Measurements from ENCODE around the gene CD151. TPM values are rescaled to one million over a fixed set of nuclear protein-coding genes. Genes with fewer than 3 reads are reported as not detected.

CD151 gene
- total RNA-seq: 10 to 100 TPM; 45.9 to 46.5 TPM

DNA sequence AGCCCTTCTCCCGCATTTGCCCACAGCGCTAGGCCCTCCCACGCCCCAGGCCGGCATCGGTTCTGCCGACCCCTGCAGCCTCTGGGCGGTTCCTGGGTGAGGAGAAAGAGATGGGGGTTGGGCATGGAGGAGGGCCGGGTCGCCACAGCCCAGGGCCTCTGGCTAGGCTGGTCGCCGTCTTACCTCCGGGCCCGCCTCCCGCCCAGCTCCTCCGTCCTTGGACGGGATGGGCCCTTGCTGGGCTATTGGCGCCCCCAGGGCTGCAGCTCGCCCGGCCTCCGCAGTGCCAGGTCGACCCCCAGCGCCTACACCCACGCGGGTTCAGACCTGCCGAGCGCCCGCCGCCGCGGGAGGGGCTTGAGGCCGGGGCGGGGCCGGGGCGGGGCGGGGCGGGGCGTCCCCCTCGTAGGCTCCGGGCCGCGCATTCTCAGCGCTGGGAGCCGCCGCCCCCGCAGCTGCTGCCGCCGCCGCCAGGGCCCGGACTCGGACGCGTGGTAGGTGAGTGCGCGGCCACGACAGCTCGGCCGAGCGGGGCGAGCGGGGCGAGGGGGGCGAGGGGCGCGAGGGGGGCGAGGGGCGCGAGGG lies at the start of gene CD151:
Gene CD151, plus strand, starts transcription at position 424 of the 585 bp plus-strand sequence. CDS start 3,118 bp downstream, outside the sequence.
- DNase-seq: peak; percentile 66
- peak within 1 kb of the TSS; percentile 64 for H3K4me3 Mint-ChIP-seq
- peaks cover 37% of the 10 kb centered on the region for H3K27me3 Mint-ChIP-seq
- POLR2A ChIA-PET: interaction anchor here (1.0 to 21.1 kb wide), 3 partner anchors 9 to 17 kb away, joined by 3 to 273 read pairs (median 81); partner anchors contain the start of genes PNPLA2, POLR2L, RPLP2 and TSPAN4
- CTCF ChIA-PET: interaction anchor here (1.2 to 2.4 kb wide), 2 partner anchors 13 to 106 kb away, joined by 3 to 11 read pairs; partner anchors contain the start of gene PNPLA2
- ATAC-seq: peak; percentile 46
- intact Hi-C loops (cut with micrococcal nuclease): no loop called here
- TF ChIP-seq, protein P1, sequence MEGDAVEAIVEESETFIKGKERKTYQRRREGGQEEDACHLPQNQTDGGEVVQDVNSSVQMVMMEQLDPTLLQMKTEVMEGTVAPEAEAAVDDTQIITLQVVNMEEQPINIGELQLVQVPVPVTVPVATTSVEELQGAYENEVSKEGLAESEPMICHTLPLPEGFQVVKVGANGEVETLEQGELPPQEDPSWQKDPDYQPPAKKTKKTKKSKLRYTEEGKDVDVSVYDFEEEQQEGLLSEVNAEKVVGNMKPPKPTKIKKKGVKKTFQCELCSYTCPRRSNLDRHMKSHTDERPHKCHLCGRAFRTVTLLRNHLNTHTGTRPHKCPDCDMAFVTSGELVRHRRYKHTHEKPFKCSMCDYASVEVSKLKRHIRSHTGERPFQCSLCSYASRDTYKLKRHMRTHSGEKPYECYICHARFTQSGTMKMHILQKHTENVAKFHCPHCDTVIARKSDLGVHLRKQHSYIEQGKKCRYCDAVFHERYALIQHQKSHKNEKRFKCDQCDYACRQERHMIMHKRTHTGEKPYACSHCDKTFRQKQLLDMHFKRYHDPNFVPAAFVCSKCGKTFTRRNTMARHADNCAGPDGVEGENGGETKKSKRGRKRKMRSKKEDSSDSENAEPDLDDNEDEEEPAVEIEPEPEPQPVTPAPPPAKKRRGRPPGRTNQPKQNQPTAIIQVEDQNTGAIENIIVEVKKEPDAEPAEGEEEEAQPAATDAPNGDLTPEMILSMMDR (IDR thresholded peaks at IDR 0.05): no peak
- no peaks in the 10 kb centered on the region for H3K36me3 Mint-ChIP-seq (ENCODE audit: low read depth)
- H3K4me1 Mint-ChIP-seq (ENCODE audit: low read depth): peaks cover 34% of the 10 kb centered on the region
- H3K9me3 Mint-ChIP-seq: no peaks in the 10 kb centered on the region
- H3K27ac Mint-ChIP-seq: no peak within 1 kb of the TSS

DNA sequence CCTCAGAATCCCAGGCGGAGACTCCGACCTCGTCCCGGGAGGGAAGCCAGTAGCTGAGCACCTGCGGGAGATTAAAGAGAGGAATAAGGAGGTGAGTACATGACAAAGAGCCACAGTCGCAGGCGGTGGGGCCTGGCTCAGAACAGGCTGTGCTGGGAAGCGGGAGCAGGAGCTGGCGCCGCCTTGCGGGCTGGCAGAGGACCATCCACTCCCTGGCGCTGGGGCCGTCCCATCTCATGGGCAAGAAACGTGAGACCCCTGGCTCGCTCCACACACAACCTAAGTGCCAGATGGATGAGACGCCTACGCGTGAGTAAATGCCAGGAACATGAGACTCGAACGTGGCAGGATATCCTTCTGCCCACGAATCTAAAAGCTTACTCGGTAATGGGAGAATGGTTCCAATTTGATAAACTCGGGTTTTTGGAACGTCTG lies 49.2 kb upstream of the CD151 start:
- H3K9me3 Mint-ChIP-seq: no peaks in the 10 kb centered on the region
- intact Hi-C loops (cut with micrococcal nuclease): no loop called here
- H3K4me1 Mint-ChIP-seq (ENCODE audit: low read depth): peaks cover 21% of the 10 kb centered on the region
- H3K36me3 Mint-ChIP-seq (ENCODE audit: low read depth): peaks cover 7% of the 10 kb centered on the region
- no peak overlapping the region for H3K27ac Mint-ChIP-seq
- DNase-seq: peak; percentile 49
- ChIA-PET POLR2A (interaction anchor here (0.8 to 1.1 kb wide), 3 partner anchors 8 to 19 kb away, joined by 3 read pairs; no protein-coding TSS in a partner anchor), CTCF (interaction anchor here (0.6 to 1.5 kb wide), 4 partner anchors 12 to 88 kb away, joined by 3 to 4 read pairs (median 4); partner anchors contain the start of genes DEAF1 and TMEM80)
- no peak overlapping the region for H3K4me3 Mint-ChIP-seq
- peak; percentile 58 for ATAC-seq
- TF ChIP-seq, protein P1 (IDR thresholded peaks at IDR 0.05): peak; percentile 56
- no peaks in the 10 kb centered on the region for H3K27me3 Mint-ChIP-seq

DNA sequence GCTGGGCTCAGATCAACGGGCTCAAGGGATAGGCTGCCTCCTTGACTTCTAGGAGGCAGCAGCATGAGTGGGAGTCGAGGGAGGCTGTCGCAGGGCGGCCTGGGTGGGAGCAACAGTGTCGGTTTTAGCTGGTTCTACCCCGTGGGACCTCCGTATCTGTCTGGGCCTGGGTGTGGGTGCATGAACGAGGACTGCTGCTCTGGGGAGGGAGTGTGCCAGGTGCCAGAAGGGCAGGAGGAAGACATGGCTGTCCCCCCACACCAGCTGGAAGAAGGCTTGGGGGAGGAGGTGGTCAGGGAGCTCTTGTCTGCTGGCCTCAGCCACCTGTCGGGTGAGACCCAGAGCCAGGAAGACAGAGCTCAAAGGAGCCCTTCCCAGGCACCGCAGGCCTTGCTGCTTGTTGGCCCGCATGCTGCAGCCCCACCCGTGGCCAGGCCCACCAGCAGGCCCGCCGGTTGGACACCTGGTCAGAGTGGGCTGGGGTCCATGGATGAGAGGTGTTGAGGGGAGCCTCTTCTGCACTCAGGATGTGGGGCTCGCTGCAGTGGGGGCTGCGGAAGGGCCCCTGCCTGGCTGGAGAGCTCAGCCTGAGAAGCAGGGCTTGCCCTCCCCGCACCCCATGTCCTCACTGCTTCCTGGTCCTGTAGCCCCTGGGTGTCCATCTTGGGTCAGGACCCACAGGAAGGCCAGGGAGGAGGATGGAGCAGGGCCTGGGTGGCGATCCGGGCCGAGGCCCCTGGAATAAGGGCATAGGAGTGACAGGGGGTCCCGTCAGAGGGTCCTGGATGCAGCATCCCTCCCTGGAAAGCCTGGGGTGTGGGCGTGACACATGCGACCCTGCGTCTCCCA lies 46.3 kb upstream of the CD151 start:
- TF ChIP-seq, protein P1 (IDR thresholded peaks at IDR 0.05): no peak
- Mint-ChIP-seq H3K27ac (no peak overlapping the region), H3K4me3 (no peak overlapping the region), H3K9me3 (no peaks in the 10 kb centered on the region), H3K4me1 (ENCODE audit: low read depth) (peaks cover 15% of the 10 kb centered on the region), H3K27me3 (no peaks in the 10 kb centered on the region), H3K36me3 (ENCODE audit: low read depth) (peaks cover 6% of the 10 kb centered on the region)
- CTCF ChIA-PET: interaction anchor here (0.6 to 1.2 kb wide), 3 partner anchors 10 to 557 kb away, joined by 3 read pairs; no protein-coding TSS in a partner anchor
- ATAC-seq (no peak), DNase-seq (no peak)
- intact Hi-C loops (cut with micrococcal nuclease): no loop called here
- POLR2A ChIA-PET: interaction anchor here (1.1 to 3.2 kb wide), 4 partner anchors 9 to 14 kb away, joined by 3 to 21 read pairs (median 6); partner anchors contain the start of gene GATD1

DNA sequence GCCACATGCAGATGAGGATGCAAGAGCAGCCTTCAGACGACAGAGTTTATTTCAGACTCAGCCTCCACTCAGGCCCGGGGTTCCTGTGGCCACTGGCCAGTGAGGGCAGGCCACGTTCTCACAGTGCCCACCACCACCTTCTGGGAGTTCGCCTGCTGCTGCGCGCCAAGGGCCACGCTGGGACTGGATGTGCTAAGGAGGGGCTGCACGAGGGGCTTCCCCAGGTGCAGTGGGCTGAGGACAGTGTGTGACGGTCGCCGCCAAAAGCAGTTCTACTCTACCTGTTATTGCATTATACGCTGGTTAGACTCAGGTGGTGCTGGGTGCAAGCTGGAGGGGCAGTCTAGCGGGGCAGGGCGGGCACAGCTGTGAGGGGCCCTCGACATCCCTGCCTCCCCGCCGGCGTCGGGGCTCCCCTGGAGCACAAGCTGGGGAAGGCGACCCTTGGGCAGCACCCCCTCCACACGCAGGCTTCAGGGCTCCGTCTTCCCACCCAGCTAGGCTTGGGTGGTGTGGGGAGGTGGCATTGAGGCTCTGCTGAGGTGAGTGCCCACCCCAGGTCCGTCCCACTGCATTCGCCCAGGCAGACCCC lies 45.6 kb upstream of the CD151 start:
- no peak for ATAC-seq
- intact Hi-C loops (cut with micrococcal nuclease): no loop called here
- POLR2A ChIA-PET: interaction anchor here (1.1 to 3.2 kb wide), 3 partner anchors 9 to 13 kb away, joined by 3 to 21 read pairs (median 3); partner anchors contain the start of gene GATD1
- Mint-ChIP-seq H3K27ac (no peak overlapping the region), H3K4me1 (ENCODE audit: low read depth) (peaks cover 12% of the 10 kb centered on the region), H3K36me3 (ENCODE audit: low read depth) (peaks cover 8% of the 10 kb centered on the region), H3K27me3 (no peaks in the 10 kb centered on the region), H3K4me3 (no peak overlapping the region), H3K9me3 (no peaks in the 10 kb centered on the region)
- TF ChIP-seq, protein P1 (IDR thresholded peaks at IDR 0.05): no peak
- CTCF ChIA-PET: no interaction called here
- DNase-seq: no peak
